Neuronal stem cell (in vitro differentiated cells): ENCODE results near the gene SH3RF2.

Experiments
- DNase-seq: peaks from one replicate; pipeline ENCODE4 v3.0.0-alpha.2; 2013; ENCODE audit warnings: low spot score
- H2AFZ ChIP-seq: one replicate; pipeline ENCODE4 v1.6.1; 2013; ENCODE audit warnings: mild to moderate bottlenecking, low read length, inconsistent platforms
- H2AK5ac ChIP-seq: 2 replicates; pipeline ENCODE4 v1.6.1; 2013; ENCODE audit warnings: low read depth, mild to moderate bottlenecking, inconsistent platforms, low read length, moderate library complexity, mixed read lengths
- H2BK120ac ChIP-seq: 2 replicates; pipeline ENCODE4 v1.6.1; 2013; ENCODE audit warnings: low read depth, mild to moderate bottlenecking, inconsistent platforms, low read length, moderate library complexity, mixed read lengths
- H2BK12ac ChIP-seq: one replicate; pipeline ENCODE4 v1.6.1; 2013; ENCODE audit warnings: low read length, inconsistent platforms
- H2BK15ac ChIP-seq: 2 replicates; pipeline ENCODE4 v1.6.1; 2013; ENCODE audit warnings: mild to moderate bottlenecking, low read length, inconsistent platforms, mixed read lengths
- H2BK5ac ChIP-seq: one replicate; pipeline ENCODE4 v1.6.1; 2013; ENCODE audit warnings: inconsistent platforms, mild to moderate bottlenecking, low read length, moderate library complexity
- H3K14ac ChIP-seq: one replicate; pipeline ENCODE4 v1.6.1; 2013; ENCODE audit warnings: low read length, inconsistent platforms
- H3K18ac ChIP-seq: 2 replicates; pipeline ENCODE4 v1.6.1; 2013; ENCODE audit warnings: low read length, inconsistent platforms
- H3K23ac ChIP-seq: 2 replicates; pipeline ENCODE4 v1.6.1; 2013; ENCODE audit warnings: low read depth, mild to moderate bottlenecking, mixed read lengths, low read length, inconsistent platforms; ENCODE audit not compliant: poor library complexity
- H3K27ac ChIP-seq: replicated peaks from 3 replicates; pipeline ENCODE4 v1.5.1; 2013; ENCODE audit warnings: low read length, inconsistent platforms
- H3K27me3 ChIP-seq, 3 experiments: 2 replicates each; pipeline ENCODE4 v1.6.1; 2013; ENCODE audit warnings: low read length in 3 of 3, mild to moderate bottlenecking in 2 of 3, inconsistent platforms in 1 of 3, low read depth in 1 of 3, mixed read lengths in 1 of 3, moderate library complexity in 1 of 3; ENCODE audit not compliant: control insufficient read depth in 3 of 3, insufficient read depth in 3 of 3
- H3K36me3 ChIP-seq, 2 donors: replicated peaks in 1 of 2; 2 replicates each; pipeline ENCODE4 v1.6.1; 2013; ENCODE audit warnings: low read length in 2 of 2; ENCODE audit not compliant: control insufficient read depth in 2 of 2, insufficient read depth in 2 of 2
- H3K4ac ChIP-seq: 2 replicates; pipeline ENCODE4 v1.6.1; 2013; ENCODE audit warnings: inconsistent platforms, mild to moderate bottlenecking, low read length, moderate library complexity
- H3K4me1 ChIP-seq, 2 donors: 1 replicate in 1 of 2; 2 replicates in 1 of 2; pipeline ENCODE4 v1.6.1; 2013; ENCODE audit warnings: low read length in 2 of 2, low read depth in 1 of 2; ENCODE audit not compliant: control insufficient read depth in 2 of 2, insufficient read depth in 1 of 2
- H3K4me2 ChIP-seq: one replicate; pipeline ENCODE4 v1.6.1; 2013; ENCODE audit warnings: mild to moderate bottlenecking, low read length, inconsistent platforms; ENCODE audit not compliant: insufficient read depth, poor library complexity, severe bottlenecking
- H3K4me3 ChIP-seq, 2 donors: 2 replicates each; pipeline ENCODE4 v1.5.1; 2013; ENCODE audit warnings: low read length in 2 of 2, mild to moderate bottlenecking in 2 of 2, inconsistent platforms in 1 of 2, moderate library complexity in 1 of 2
- H3K79me1 ChIP-seq: one replicate; pipeline ENCODE4 v1.6.1; 2013; ENCODE audit warnings: low read depth, mild to moderate bottlenecking, inconsistent platforms, low read length, moderate library complexity
- H3K9ac ChIP-seq: one replicate; pipeline ENCODE4 v1.6.1; 2013; ENCODE audit warnings: mild to moderate bottlenecking, low read depth, low read length, inconsistent platforms; ENCODE audit not compliant: poor library complexity
- H3K9me3 ChIP-seq, 2 donors: replicated peaks in 1 of 2; 2 replicates each; pipeline versions ENCODE3 to v1.6.1; 2013; ENCODE audit warnings: low read length in 2 of 2, mild to moderate bottlenecking in 2 of 2, inconsistent platforms in 1 of 2, low read depth in 1 of 2, mixed read lengths in 1 of 2, moderate library complexity in 1 of 2; ENCODE audit not compliant: control insufficient read depth in 2 of 2, insufficient read depth in 1 of 2
- H4K8ac ChIP-seq: one replicate; pipeline ENCODE4 v1.6.1; 2013; ENCODE audit warnings: low read depth, mild to moderate bottlenecking, inconsistent platforms, low read length, moderate library complexity
- H4K91ac ChIP-seq: one replicate; pipeline ENCODE4 v1.6.1; 2013; ENCODE audit warnings: low read length, low read depth, mild to moderate bottlenecking, inconsistent platforms; ENCODE audit not compliant: poor library complexity
- WGBS, 2 donors: extraction: QIAGEN DNeasy Blood & Tissue Kit; methylation state at CpG; one replicate each; pipeline ENCODE4 v1.1.7; 2013; ENCODE audit warnings: missing lambda C conversion rate in 2 of 2, mixed read lengths in 1 of 2; ENCODE audit not compliant: insufficient read length in 2 of 2, insufficient replicate concordance in 1 of 2; ENCODE audit errors: extremely low coverage in 2 of 2; 5-methylcytosine and 5-hydroxymethylcytosine counted together

Gene SH3RF2

DNA sequence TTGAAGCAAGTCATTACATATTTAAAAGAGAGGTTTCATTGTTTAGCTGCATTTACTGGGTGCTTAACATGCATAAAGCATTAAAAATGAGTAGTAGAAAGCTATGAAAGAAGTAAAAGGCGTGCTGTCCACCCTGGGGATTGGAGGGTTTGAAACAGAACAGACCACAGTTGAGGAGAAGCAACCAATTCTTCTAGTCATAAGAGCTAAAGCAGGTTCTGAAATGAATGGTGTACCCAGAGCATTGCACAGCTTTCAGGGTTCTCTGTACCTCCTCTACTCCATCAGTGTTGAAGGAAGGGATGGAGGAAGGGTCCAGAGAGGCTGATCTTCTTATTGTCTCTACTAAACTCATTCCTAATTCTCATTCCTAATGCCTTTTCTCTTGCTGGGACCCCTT lies 68.9 kb downstream of the SH3RF2 start:
- no peak overlapping the region for H2BK5ac ChIP-seq
- H3K4me1 ChIP-seq = peaks cover 0 to 4% of the 10 kb centered on the region in 2 donors
- H3K18ac ChIP-seq = no peak overlapping the region
- no peaks in the 10 kb centered on the region for H3K27me3 ChIP-seq
- no peak overlapping the region for H2AK5ac ChIP-seq
- H3K4me2 ChIP-seq = no peak overlapping the region
- H2BK120ac ChIP-seq = no peak overlapping the region
- no peaks in the 10 kb centered on the region for H3K79me1 ChIP-seq
- no peak overlapping the region for H3K23ac ChIP-seq
- no peak overlapping the region for H3K14ac ChIP-seq
- H4K91ac ChIP-seq = no peak overlapping the region
- no peak overlapping the region for H3K27ac ChIP-seq
- DNase-seq = no peak
- no peak overlapping the region for H2AFZ ChIP-seq
- no peak overlapping the region for H3K4ac ChIP-seq
- H3K4me3 ChIP-seq = no peak overlapping the region
- H3K36me3 ChIP-seq = no peaks in the 10 kb centered on the region
- no peak overlapping the region for H4K8ac ChIP-seq
- no CpG with 5 or more reads among the region's 1 CpG for WGBS, 2 donors
- no peaks in the 10 kb centered on the region for H3K9me3 ChIP-seq
- no peak overlapping the region for H3K9ac ChIP-seq
- H2BK12ac ChIP-seq = no peak overlapping the region
- H2BK15ac ChIP-seq = no peak overlapping the region

DNA sequence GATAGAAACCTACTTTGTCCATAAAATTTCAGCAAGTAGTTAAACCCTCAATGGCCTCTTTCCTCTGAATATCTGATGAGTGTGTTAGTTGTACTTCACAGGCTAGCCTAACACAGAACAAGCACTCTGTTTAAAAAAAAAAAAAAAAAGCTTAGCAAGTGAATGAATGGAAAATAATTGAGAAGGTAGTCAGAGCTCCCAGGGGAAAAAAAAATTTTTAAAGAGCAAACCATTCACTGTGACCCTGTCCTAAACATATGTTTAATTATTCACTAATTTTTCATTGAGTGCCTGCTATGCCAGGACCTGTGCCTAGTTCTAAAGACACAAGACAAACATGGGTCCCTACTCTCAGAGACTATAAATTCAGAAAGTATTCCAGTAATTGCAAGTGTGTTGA lies 69.3 kb downstream of the SH3RF2 start:
- DNase-seq = no peak
- H3K14ac ChIP-seq = no peak overlapping the region
- H2BK12ac ChIP-seq = no peak overlapping the region
- H3K4me3 ChIP-seq = no peak overlapping the region
- no peak overlapping the region for H3K27ac ChIP-seq
- H3K23ac ChIP-seq = no peak overlapping the region
- H3K27me3 ChIP-seq = no peaks in the 10 kb centered on the region
- H2BK120ac ChIP-seq = no peak overlapping the region
- no peak overlapping the region for H2AK5ac ChIP-seq
- no peak overlapping the region for H2BK15ac ChIP-seq
- H4K91ac ChIP-seq = no peak overlapping the region
- no peaks in the 10 kb centered on the region for H3K9me3 ChIP-seq
- H4K8ac ChIP-seq = no peak overlapping the region
- no peak overlapping the region for H2BK5ac ChIP-seq
- peaks cover 0 to 4% of the 10 kb centered on the region in 2 donors for H3K4me1 ChIP-seq
- no peak overlapping the region for H3K18ac ChIP-seq
- H3K9ac ChIP-seq = no peak overlapping the region
- no peak overlapping the region for H3K4me2 ChIP-seq
- no peak overlapping the region for H3K4ac ChIP-seq
- H2AFZ ChIP-seq = no peak overlapping the region
- H3K79me1 ChIP-seq = no peaks in the 10 kb centered on the region
- no peaks in the 10 kb centered on the region for H3K36me3 ChIP-seq

DNA sequence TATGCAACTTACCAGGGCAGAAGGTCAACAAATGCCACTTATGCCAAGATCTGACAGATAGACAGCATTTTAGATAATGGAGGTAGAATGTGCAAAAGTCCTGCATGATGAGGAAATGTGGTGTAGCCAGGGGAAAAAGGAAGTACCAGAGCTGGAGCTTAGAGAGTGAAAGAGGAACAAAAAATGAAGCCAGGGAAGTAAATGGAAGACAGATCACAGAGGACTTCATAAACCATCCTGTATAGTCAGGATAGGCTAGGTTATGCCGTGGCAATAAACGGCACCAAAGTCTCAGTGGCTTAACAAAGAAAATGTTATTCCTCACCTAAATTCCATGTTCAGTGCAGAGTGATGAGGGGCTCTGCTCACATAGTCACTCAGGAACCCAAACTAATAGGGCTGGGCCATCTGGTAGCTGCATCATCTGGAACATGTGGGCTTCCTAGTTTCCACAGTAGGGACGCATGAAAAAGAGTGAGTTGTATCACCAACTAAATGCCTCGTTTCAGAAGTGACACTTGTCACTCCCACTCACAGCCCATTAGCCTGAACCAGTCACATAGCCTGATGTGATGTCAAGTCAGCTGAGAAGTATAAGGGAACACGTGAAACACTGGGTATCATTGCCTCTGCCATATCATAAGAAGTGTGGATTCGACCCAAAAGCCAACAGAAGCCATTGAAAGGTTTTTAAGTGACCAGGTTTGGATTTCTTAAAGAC lies 70.3 kb downstream of the SH3RF2 start:
- Histone ChIP-seq H3K4me3 (no peak overlapping the region), H3K9ac (no peak overlapping the region), H3K4ac (no peak overlapping the region), H3K79me1 (no peaks in the 10 kb centered on the region), H2BK5ac (no peak overlapping the region), H2BK15ac (no peak overlapping the region), H3K4me2 (no peak overlapping the region), H3K14ac (no peak overlapping the region), H3K27ac (no peak overlapping the region), H2AK5ac (no peak overlapping the region), H3K18ac (no peak overlapping the region), H4K8ac (no peak overlapping the region), H3K23ac (no peak overlapping the region), H2AFZ (no peak overlapping the region), H3K27me3 (no peaks in the 10 kb centered on the region), H3K4me1 (peaks cover 0 to 4% of the 10 kb centered on the region in 2 donors), H3K36me3 (no peaks in the 10 kb centered on the region), H3K9me3 (no peaks in the 10 kb centered on the region), H2BK120ac (no peak overlapping the region), H4K91ac (no peak overlapping the region), H2BK12ac (no peak overlapping the region)
- no CpG with 5 or more reads among the region's 6 CpGs for WGBS, 2 donors
- no peak for DNase-seq

DNA sequence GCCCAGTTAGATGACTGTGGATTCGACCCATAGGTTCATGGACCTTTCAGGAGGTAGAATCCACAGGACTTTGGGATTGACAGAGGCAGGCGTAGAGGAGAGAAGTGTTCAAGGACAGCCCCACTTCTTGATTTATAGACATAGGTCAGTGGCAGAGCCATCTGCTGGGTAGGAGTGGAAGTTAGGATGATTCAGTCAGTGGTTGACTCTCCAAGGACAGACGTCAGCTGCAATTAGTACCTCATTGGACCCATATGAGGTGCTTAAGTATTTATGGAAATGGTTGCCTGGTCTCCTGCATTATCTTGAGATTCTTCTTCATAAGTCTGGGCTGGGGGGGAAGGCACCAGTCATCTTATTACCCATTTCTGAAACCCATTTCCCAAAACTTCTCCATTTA lies 70.9 kb downstream of the SH3RF2 start:
- no peaks in the 10 kb centered on the region for H3K27me3 ChIP-seq
- no peak overlapping the region for H3K9ac ChIP-seq
- H3K4ac ChIP-seq = no peak overlapping the region
- H3K4me3 ChIP-seq = no peak overlapping the region
- H3K23ac ChIP-seq = no peak overlapping the region
- no peak overlapping the region for H3K27ac ChIP-seq
- no peaks in the 10 kb centered on the region for H3K9me3 ChIP-seq
- H3K14ac ChIP-seq = no peak overlapping the region
- no peak overlapping the region for H2BK15ac ChIP-seq
- no peak overlapping the region for H2AK5ac ChIP-seq
- H2BK5ac ChIP-seq = no peak overlapping the region
- DNase-seq = no peak
- H3K36me3 ChIP-seq = no peaks in the 10 kb centered on the region
- H3K79me1 ChIP-seq = no peaks in the 10 kb centered on the region
- no CpG with 5 or more reads among the region's 3 CpGs for WGBS, 2 donors
- no peak overlapping the region for H4K8ac ChIP-seq
- H2BK12ac ChIP-seq = no peak overlapping the region
- no peak overlapping the region for H2BK120ac ChIP-seq
- H3K18ac ChIP-seq = no peak overlapping the region
- no peak overlapping the region for H3K4me2 ChIP-seq
- peaks cover 0 to 4% of the 10 kb centered on the region in 2 donors for H3K4me1 ChIP-seq
- H4K91ac ChIP-seq = no peak overlapping the region
- H2AFZ ChIP-seq = no peak overlapping the region
